Hepatocyte (in vitro differentiated cells): ENCODE measurements around the gene IGFL1.

Source experiments
- CTCF ChIP-seq: fragments of 200-600 bp; sonication (generic); IDR thresholded peaks from 2 replicates; pipeline ENCODE4 v1.5.1; 2016; ENCODE audit warnings: antibody characterized with exemption, mild to moderate bottlenecking; ENCODE audit not compliant: poor library complexity
- EZH2 ChIP-seq: fragments of 200-600 bp; sonication (generic); IDR thresholded peaks from 2 replicates; pipeline ENCODE4 v1.6.1; 2016; ENCODE audit warnings: antibody characterized with exemption, mild to moderate bottlenecking, borderline replicate concordance

DNA sequence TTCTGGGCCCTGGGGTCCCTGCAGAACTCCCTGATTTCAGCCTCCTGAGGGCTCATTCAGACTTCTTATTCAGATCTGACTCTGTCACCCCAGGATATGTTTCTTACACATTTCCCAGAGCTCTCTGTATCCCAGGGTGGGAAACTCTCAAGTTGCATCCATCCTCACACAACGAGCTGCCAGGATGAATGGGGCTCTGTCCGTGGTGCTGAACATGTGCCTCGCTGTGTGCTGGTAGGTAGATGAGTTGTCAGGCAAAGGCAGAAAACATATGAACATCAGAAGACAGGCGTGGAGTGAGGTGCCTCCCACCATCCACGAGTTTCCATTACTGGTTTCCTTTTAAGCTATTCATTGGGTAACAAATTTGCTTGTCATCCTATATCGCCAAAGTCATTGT is 11.4 kb upstream of the IGFL1 start:
- TF ChIP-seq EZH2: no peak
- TF ChIP-seq CTCF: no peak
